Muscle of leg (tissue), 11 donors: Measurements from ENCODE around the gene PRKAG3. TPM values are rescaled to one million over a fixed set of nuclear protein-coding genes. Genes with fewer than 3 reads are reported as not detected.
A peak's percentile ranks its signal among the peaks of the same experiment; 100 is the strongest.

ENCODE experiments used
- DNase-seq: peaks from one replicate; pipeline ENCODE4 v3.0.0; 2013
- H3K27ac ChIP-seq: one replicate; pipeline ENCODE4 v1.5.1; 2013; ENCODE audit warnings: mild to moderate bottlenecking, low read length, control low read depth
- H3K27me3 ChIP-seq: one replicate; pipeline ENCODE4 v1.6.1; 2013; ENCODE audit warnings: low read length; ENCODE audit not compliant: control insufficient read depth, insufficient read depth
- H3K36me3 ChIP-seq: one replicate; pipeline ENCODE4 v1.6.1; 2013; ENCODE audit warnings: low read length; ENCODE audit not compliant: control insufficient read depth, insufficient read depth
- H3K4me1 ChIP-seq: one replicate; pipeline ENCODE4 v1.6.1; 2013; ENCODE audit warnings: low read length; ENCODE audit not compliant: control insufficient read depth, insufficient read depth
- H3K4me3 ChIP-seq: one replicate; pipeline ENCODE4 v1.5.1; 2013; ENCODE audit warnings: low read length, control low read depth
- H3K9me3 ChIP-seq: replicated peaks from 2 replicates; pipeline ENCODE4 v1.6.1; 2013; ENCODE audit warnings: low read depth, low read length; ENCODE audit not compliant: control insufficient read depth
- WGBS: methylation state at CpG from one replicate; pipeline ENCODE4 v1.1.5; 2013; ENCODE audit warnings: missing lambda C conversion rate; ENCODE audit not compliant: insufficient coverage; 5-methylcytosine and 5-hydroxymethylcytosine counted together
- polyA plus RNA-seq, 8 donors: library from polyadenylated mRNA; unstranded; fragments of 120-200 nt; gene quantifications; one replicate each; pipeline versions ENCODE4 v1.2.1 to v1.2.3, GENCODE V29; 2013; ENCODE audit warnings: inconsistent platforms in 1 of 8, low replicate concordance in 1 of 8; ENCODE audit not compliant: insufficient read length in 8 of 8, insufficient read depth in 1 of 8
- total RNA-seq: library from RNA; stranded (reverse); fragments of 120-200 nt; gene quantifications from one replicate; pipeline ENCODE4 v1.2.4, GENCODE V29; 2013

PRKAG3 gene
- total and polyA plus RNA-seq, 9 donors, result 9.9 to 22.6 (median 19.0) TPM

GRCh38 chr2:218876562-218877219 lies 45.1 kb upstream of the PRKAG3 start:
- peak; percentile 75 for DNase-seq
- no peak overlapping the region for H3K4me3 ChIP-seq
- no peak overlapping the region for H3K27ac ChIP-seq
- peaks cover 94% of the 10 kb centered on the region for H3K27me3 ChIP-seq
- H3K4me1 ChIP-seq, result peaks cover 45% of the 10 kb centered on the region
- H3K36me3 ChIP-seq, result no peaks in the 10 kb centered on the region
- 17% methylated on average over 1 of the region's 3 CpGs for WGBS
- H3K9me3 ChIP-seq, result no peaks in the 10 kb centered on the region

GRCh38 chr2:218875692-218876246 lies 44.2 kb upstream of the PRKAG3 start:
- peaks cover 93% of the 10 kb centered on the region for H3K27me3 ChIP-seq
- H3K36me3 ChIP-seq, result no peaks in the 10 kb centered on the region
- no peak overlapping the region for H3K4me3 ChIP-seq
- 19% methylated on average over 2 of the region's 2 CpGs for WGBS
- no peaks in the 10 kb centered on the region for H3K9me3 ChIP-seq
- H3K27ac ChIP-seq, result no peak overlapping the region
- H3K4me1 ChIP-seq, result peaks cover 50% of the 10 kb centered on the region
- DNase-seq, result no peak

GRCh38 chr2:218873359-218874194 lies 42.0 kb upstream of the PRKAG3 start:
- H3K4me3 ChIP-seq, result no peak overlapping the region
- H3K9me3 ChIP-seq, result no peaks in the 10 kb centered on the region

GRCh38 chr2:218872645-218873358 lies 41.2 kb upstream of the PRKAG3 start:
- Histone ChIP-seq H3K27me3 (peaks cover 91% of the 10 kb centered on the region), H3K4me3 (no peak overlapping the region), H3K4me1 (peaks cover 23% of the 10 kb centered on the region), H3K27ac (no peak overlapping the region), H3K36me3 (no peaks in the 10 kb centered on the region), H3K9me3 (no peaks in the 10 kb centered on the region)
- no peak for DNase-seq
- under 1% methylated on average over 9 of the region's 22 CpGs for WGBS

More at GRCh38 chr2:218873359-218874194, 42.0 kb upstream of the PRKAG3 start:
- Histone ChIP-seq H3K36me3 (no peaks in the 10 kb centered on the region), H3K4me1 (peaks cover 30% of the 10 kb centered on the region), H3K27ac (no peak overlapping the region), H3K27me3 (peaks cover 93% of the 10 kb centered on the region)
- WGBS, result 1% methylated on average over 82 of the region's 86 CpGs
- no peak for DNase-seq

- Histone ChIP-seq H3K9me3 (no peaks in the 10 kb centered on the region), H3K36me3 (no peaks in the 10 kb centered on the region), H3K4me1 (peaks cover 14% of the 10 kb centered on the region), H3K27ac (no peak overlapping the region), H3K4me3 (no peak overlapping the region), H3K27me3 (peaks cover 94% of the 10 kb centered on the region)
- 2% methylated on average over 53 of the region's 60 CpGs for WGBS
- DNase-seq, result no peak
Measured at GRCh38 chr2:218871345-218872302, 40.0 kb upstream of the PRKAG3 start.

- Histone ChIP-seq H3K4me1 (peaks cover 14% of the 10 kb centered on the region), H3K4me3 (no peak overlapping the region), H3K36me3 (no peaks in the 10 kb centered on the region), H3K9me3 (no peaks in the 10 kb centered on the region), H3K27ac (no peak overlapping the region), H3K27me3 (peaks cover 94% of the 10 kb centered on the region)
- no peak for DNase-seq
- 2% methylated on average over 14 of the region's 18 CpGs for WGBS
Measured at GRCh38 chr2:218870984-218871344, 39.4 kb upstream of the PRKAG3 start.

- 74% methylated on average over 5 of the region's 9 CpGs for WGBS
Measured at GRCh38 chr2:218869064-218869463, 37.5 kb upstream of the PRKAG3 start.

GRCh38 chr2:218867900-218868299 lies 36.3 kb upstream of the PRKAG3 start:
- no peak overlapping the region for H3K27ac ChIP-seq
- no peaks in the 10 kb centered on the region for H3K9me3 ChIP-seq
- DNase-seq, result no peak
- peaks cover 89% of the 10 kb centered on the region for H3K27me3 ChIP-seq
- no peaks in the 10 kb centered on the region for H3K36me3 ChIP-seq
- 33% methylated on average over 4 of the region's 6 CpGs for WGBS
- peaks cover 7% of the 10 kb centered on the region for H3K4me1 ChIP-seq
- H3K4me3 ChIP-seq, result no peak overlapping the region

More at GRCh38 chr2:218869064-218869463, 37.5 kb upstream of the PRKAG3 start:
- H3K4me1 ChIP-seq, result peaks cover 14% of the 10 kb centered on the region
- no peak overlapping the region for H3K4me3 ChIP-seq
- no peak overlapping the region for H3K27ac ChIP-seq
- DNase-seq, result no peak
- H3K36me3 ChIP-seq, result no peaks in the 10 kb centered on the region
- H3K27me3 ChIP-seq, result peaks cover 91% of the 10 kb centered on the region
- no peaks in the 10 kb centered on the region for H3K9me3 ChIP-seq

- Histone ChIP-seq H3K36me3 (no peaks in the 10 kb centered on the region), H3K27ac (no peak overlapping the region), H3K27me3 (peaks cover 89% of the 10 kb centered on the region), H3K9me3 (no peaks in the 10 kb centered on the region), H3K4me3 (no peak overlapping the region), H3K4me1 (peaks cover 4% of the 10 kb centered on the region)
- DNase-seq, result no peak
- 57% methylated on average over 1 of the region's 6 CpGs for WGBS
Measured at GRCh38 chr2:218865999-218866398, 34.4 kb upstream of the PRKAG3 start.
